Activated T-helper 1 cell treated with anti-CD3 and anti-CD28 coated beads, Interleukin-2, amount 50 U/mL, for 16 hours (primary cell): ENCODE measurements around the gene FCHO1.
A peak's percentile ranks its signal among the peaks of the same experiment; 100 is the strongest.

Experiments
- DNase-seq, 2 donors: peaks; one replicate each; pipeline ENCODE4 v3.0.0-alpha.2; 2020; ENCODE audit warnings: low read depth in 1 of 2, low spot score in 1 of 2

Gene FCHO1

GRCh38 chr19:17826508-17827056, 75.3 kb downstream of the FCHO1 start:
- DNase-seq: no peak

- DNase-seq: no peak
These were observed 78.7 kb downstream of the FCHO1 start for GRCh38 chr19:17829855-17830566.

GRCh38 chr19:17830567-17831418, 79.5 kb downstream of the FCHO1 start:
- DNase-seq: peak in 1 of 2 donors; percentile 25

GRCh38 chr19:17831419-17831888, 80.2 kb downstream of the FCHO1 start:
- no peak for DNase-seq

- DNase-seq: no peak
These were observed 81.3 kb downstream of the FCHO1 start for GRCh38 chr19:17832443-17833208.

GRCh38 chr19:17834350-17835181, 83.3 kb downstream of the FCHO1 start:
- no peak for DNase-seq

GRCh38 chr19:17835182-17836006, 84.1 kb downstream of the FCHO1 start:
- no peak for DNase-seq

GRCh38 chr19:17836530-17836929, 85.3 kb downstream of the FCHO1 start:
- no peak for DNase-seq

GRCh38 chr19:17837972-17838371, 86.7 kb downstream of the FCHO1 start:
- DNase-seq: no peak
